Central memory CD8-positive, alpha-beta T cell (primary cell): ENCODE results near the gene RBMY1B.
"Not testable (repeated sequence)": the region's sequence is repeated elsewhere in the genome, so short reads cannot be mapped to it uniquely, and the experiment has no call there.

Experiments
- ATAC-seq: fragments of 150-1000 bp; cut with Tn5 transposase; replicated peaks from 2 replicates; pipeline ENCODE4 v1.10.0; 2022; ENCODE audit warnings: mild to moderate bottlenecking, moderate FRiP score, moderate number of reproducible peaks; ENCODE audit not compliant: poor library complexity, severe bottlenecking; ENCODE audit errors: extremely low read depth
- DNase-seq, 2 donors: peaks; one replicate each; pipeline ENCODE4 v3.0.0; 2021; ENCODE audit warnings: low spot score in 2 of 2
- H3K27ac Mint-ChIP-seq: one replicate; pipeline ENCODE4 v1.8.0; 2022; ENCODE audit warnings: low read depth, mild to moderate bottlenecking, moderate library complexity, mixed read lengths
- H3K27me3 Mint-ChIP-seq: one replicate; pipeline ENCODE4 v1.8.0; 2022; ENCODE audit warnings: mixed read lengths
- H3K36me3 Mint-ChIP-seq: one replicate; pipeline ENCODE4 v1.8.0; 2022; ENCODE audit warnings: mild to moderate bottlenecking, moderate library complexity, mixed read lengths; ENCODE audit not compliant: insufficient read depth
- H3K4me1 Mint-ChIP-seq: one replicate; pipeline ENCODE4 v1.8.0; 2022; ENCODE audit warnings: mixed read lengths
- H3K4me3 Mint-ChIP-seq: one replicate; pipeline ENCODE4 v1.8.0; 2022; ENCODE audit warnings: mild to moderate bottlenecking, moderate library complexity, mixed read lengths
- H3K9me3 Mint-ChIP-seq: one replicate; pipeline ENCODE4 v1.8.0; 2022; ENCODE audit warnings: mixed read lengths

RBMY1B gene

DNA sequence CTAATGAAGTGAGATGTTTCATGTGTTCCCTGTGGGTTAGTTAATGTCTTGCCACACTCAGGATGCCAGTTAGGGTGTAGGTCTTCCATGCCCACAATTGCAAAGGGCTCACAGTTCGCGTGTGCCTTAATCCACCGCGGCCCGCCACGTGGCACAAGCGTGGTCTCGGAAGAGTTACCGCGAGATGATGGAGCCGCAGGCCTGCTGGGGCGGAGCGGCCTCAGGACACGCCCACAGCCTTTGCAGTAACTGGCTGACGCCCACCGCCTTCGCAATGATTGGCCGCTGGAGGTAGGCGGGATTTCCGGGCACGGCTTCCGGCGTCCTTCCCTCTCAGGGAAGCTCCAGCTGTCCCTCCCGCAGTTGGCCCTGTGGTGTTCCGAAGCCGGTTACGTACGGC lies at the start of gene RBMY1B:
TSS of gene RBMY1B (plus strand) at position 301 of the 400 bp plus-strand sequence. CDS start 2,013 bp downstream, outside the sequence.
- H3K36me3 Mint-ChIP-seq, H3K4me3 Mint-ChIP-seq, H3K27ac Mint-ChIP-seq, ATAC-seq, H3K27me3 Mint-ChIP-seq, DNase-seq, H3K4me1 Mint-ChIP-seq, H3K9me3 Mint-ChIP-seq: not testable (repeated sequence)

DNA sequence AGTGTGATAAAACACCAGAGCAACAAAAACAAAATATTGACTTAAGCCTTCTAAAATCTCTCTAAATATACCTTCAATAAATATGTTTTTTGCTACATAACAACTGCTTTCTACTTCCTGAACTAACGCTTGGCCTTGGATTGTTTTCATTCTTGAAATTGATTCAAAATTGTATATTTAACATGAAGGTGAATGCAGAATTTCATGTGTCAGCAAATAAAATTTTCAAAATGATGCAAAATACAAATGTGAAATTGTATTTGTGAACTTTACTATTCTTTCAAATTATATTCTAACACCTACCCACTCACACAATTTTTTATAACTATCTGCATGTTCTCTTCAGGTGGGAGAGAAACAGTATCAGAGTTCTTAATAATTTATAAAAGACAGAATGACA lies 48.2 kb upstream of the RBMY1B start:
- not testable (repeated sequence) for DNase-seq, H3K36me3 Mint-ChIP-seq, H3K4me3 Mint-ChIP-seq, H3K27ac Mint-ChIP-seq, H3K4me1 Mint-ChIP-seq, H3K9me3 Mint-ChIP-seq, ATAC-seq, H3K27me3 Mint-ChIP-seq

DNA sequence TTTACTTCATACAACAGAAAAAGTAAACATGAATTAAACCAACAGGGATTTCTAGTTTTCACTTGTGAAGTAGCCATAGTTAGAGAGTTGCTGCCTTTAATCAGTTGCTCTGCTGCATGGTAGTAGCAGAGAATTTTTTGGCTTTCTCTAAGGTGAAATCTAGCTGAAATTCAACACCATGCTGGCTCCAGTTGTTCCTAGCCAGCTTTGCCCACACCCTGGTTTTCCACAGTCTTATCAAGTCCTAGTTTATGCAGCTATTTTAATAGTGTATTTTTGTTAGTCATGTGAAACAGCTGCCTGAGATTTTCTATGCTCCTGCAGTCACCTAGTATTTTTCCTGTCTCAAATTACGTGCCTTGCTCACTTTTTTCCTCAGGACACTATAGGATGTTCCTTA lies 28.2 kb upstream of the RBMY1B start:
- ATAC-seq (no peak), DNase-seq (no peak)
- no peaks in the 10 kb centered on the region for H3K27me3 Mint-ChIP-seq
- no peak overlapping the region for H3K27ac Mint-ChIP-seq
- no peaks in the 10 kb centered on the region for H3K9me3 Mint-ChIP-seq
- no peak overlapping the region for H3K4me3 Mint-ChIP-seq
- H3K4me1 Mint-ChIP-seq: no peaks in the 10 kb centered on the region
- no peaks in the 10 kb centered on the region for H3K36me3 Mint-ChIP-seq

DNA sequence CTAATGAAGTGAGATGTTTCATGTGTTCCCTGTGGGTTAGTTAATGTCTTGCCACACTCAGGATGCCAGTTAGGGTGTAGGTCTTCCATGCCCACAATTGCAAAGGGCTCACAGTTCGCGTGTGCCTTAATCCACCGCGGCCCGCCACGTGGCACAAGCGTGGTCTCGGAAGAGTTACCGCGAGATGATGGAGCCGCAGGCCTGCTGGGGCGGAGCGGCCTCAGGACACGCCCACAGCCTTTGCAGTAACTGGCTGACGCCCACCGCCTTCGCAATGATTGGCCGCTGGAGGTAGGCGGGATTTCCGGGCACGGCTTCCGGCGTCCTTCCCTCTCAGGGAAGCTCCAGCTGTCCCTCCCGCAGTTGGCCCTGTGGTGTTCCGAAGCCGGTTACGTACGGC lies 23.4 kb downstream of the RBMY1B start, which contains the start of gene RBMY1A1:
TSS of gene RBMY1A1 (plus strand) at position 301 of the 400 bp plus-strand sequence. CDS start 2,013 bp downstream, outside the sequence.
- not testable (repeated sequence) for H3K27me3 Mint-ChIP-seq, H3K4me3 Mint-ChIP-seq, H3K9me3 Mint-ChIP-seq, ATAC-seq, H3K36me3 Mint-ChIP-seq, H3K27ac Mint-ChIP-seq, DNase-seq, H3K4me1 Mint-ChIP-seq

DNA sequence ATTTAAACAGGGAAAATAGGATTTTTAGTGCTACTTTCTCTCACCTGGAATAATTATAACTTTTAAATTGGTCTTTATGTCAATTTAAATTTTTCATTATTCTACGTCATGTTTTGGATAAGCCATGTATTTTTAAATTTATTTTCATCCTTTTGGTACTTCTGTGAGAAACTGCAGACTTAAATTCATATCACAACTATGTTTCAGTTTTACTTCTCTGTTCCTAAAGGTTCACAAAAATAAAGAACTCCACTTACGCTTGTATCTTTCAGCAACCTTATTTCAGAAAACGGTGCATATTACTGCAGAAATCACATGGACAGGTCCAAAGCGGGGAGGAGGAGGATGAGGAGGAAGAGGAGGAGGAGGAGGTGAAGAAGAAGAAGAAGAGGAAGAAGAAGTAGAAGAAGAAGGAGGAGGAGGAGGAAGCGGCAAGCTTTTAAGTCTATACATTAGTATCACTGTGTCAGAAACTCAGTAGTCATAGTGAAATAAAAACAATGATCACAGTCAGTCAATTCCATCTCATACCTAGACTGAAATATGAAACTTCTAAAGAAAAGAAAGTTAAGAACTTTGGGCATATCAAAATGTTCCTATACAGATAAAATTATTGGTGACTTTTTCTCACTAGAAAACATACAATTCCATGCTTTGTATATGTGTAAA lies 48.3 kb downstream of the RBMY1B start:
- not testable (repeated sequence) for H3K27me3 Mint-ChIP-seq, H3K27ac Mint-ChIP-seq, DNase-seq, H3K4me1 Mint-ChIP-seq, H3K9me3 Mint-ChIP-seq, H3K4me3 Mint-ChIP-seq, H3K36me3 Mint-ChIP-seq, ATAC-seq
